GM12872 (cell line): ENCODE results near the gene COL25A1.

ENCODE experiments used
- TF ChIP-seq, protein P1 (sequence below): IDR thresholded peaks from 3 replicates; pipeline ENCODE4 v1.5.1; 2011; ENCODE audit warnings: low read depth, mild to moderate bottlenecking, low read length, moderate library complexity; ENCODE audit not compliant: insufficient read depth

Gene COL25A1

DNA sequence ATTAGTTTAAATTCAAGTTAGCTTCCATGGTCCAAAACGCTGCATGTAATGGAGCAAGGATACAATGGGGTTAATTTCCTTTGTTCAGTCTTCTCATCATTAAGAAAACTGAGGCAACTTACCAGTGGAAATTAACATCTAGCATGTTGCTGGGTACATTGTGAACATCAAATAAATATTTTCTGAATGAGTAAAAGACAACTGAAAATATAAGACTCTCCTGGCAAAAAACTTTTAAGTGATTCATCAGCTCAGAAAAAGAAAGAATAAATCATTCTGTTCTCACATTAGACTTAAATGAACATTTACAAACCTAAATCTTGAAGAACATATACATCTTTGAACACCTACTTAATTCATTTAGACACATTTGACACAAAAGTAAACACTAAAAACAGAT lies 401.2 kb downstream of the COL25A1 start:
- TF ChIP-seq, protein P1, sequence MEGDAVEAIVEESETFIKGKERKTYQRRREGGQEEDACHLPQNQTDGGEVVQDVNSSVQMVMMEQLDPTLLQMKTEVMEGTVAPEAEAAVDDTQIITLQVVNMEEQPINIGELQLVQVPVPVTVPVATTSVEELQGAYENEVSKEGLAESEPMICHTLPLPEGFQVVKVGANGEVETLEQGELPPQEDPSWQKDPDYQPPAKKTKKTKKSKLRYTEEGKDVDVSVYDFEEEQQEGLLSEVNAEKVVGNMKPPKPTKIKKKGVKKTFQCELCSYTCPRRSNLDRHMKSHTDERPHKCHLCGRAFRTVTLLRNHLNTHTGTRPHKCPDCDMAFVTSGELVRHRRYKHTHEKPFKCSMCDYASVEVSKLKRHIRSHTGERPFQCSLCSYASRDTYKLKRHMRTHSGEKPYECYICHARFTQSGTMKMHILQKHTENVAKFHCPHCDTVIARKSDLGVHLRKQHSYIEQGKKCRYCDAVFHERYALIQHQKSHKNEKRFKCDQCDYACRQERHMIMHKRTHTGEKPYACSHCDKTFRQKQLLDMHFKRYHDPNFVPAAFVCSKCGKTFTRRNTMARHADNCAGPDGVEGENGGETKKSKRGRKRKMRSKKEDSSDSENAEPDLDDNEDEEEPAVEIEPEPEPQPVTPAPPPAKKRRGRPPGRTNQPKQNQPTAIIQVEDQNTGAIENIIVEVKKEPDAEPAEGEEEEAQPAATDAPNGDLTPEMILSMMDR, result no peak

DNA sequence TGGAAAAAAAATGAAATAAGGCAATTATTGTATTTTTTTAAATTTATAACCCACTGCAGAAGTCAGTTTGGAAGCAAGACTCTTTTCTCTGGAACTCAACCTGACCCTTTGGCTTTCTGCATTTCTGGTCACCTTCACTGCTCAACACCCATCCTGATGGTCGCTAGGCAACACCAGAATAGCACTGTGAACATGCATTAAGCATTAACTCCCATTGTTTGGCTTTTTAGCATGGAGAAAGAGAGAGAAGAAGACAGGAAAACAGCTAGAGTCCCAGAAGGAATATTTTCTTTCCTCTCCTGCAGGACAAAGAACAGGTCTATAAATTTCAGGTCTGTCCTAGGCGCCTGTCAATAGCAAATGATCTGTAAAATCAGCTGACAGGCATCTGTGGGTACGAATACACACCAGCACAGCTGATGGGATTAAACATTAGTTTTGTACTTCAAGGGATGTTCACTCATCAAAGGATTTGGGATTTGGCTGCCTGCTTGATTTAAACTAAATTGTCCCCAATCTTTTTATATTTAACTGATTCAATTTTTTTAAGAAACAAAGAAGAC lies 402.4 kb downstream of the COL25A1 start:
- TF ChIP-seq, protein P1, result no peak

DNA sequence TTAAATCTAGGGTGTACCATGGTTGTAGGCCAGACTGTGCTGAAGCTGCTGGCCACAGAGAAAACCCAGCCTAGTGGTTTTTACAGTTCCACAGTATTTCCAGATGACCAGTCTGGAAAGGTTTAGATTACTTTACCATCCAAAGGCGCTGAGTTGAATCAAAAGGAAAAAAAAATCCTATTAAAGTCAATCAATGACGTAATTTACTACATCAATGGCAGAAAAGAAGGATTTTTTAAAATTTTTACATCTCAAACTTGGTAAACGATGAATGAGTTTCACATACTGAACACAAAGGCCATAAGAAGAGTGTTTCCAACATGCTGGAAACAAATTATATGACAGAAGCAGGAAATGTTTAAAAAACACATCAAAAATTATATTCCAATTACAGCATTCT lies 409.0 kb downstream of the COL25A1 start:
- TF ChIP-seq, protein P1, result no peak

DNA sequence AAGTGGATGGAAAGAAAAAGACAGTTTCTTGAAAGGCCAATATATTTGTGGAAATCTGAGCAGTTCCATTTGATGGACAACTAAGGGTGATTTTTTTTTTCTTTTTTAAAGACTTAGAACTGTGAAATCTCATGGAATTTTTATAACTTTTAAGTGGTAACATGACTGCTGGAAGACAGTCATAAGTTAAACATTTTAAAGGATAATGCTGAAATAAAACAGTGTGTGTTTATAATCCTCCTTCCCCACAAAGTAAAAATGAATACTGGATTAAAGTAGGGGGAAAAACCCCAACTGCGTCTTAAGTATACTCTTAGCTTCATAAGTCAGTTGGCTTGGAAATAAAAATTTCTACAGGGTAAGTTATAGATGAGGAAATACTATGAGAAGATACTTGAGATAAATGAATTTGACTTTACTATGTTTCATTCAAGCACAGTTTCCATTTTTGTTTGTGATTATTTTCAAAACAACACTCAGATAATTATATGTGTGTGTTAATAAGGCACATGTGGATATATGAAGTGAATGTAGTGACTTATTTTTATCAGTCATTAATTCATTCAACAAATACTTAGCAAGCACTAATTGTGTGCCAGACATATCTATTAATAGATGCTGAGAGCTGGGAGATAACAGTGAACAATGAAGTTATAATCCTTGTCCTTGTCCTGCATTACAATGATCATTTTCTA lies 410.4 kb downstream of the COL25A1 start:
- TF ChIP-seq, protein P1, result no peak

DNA sequence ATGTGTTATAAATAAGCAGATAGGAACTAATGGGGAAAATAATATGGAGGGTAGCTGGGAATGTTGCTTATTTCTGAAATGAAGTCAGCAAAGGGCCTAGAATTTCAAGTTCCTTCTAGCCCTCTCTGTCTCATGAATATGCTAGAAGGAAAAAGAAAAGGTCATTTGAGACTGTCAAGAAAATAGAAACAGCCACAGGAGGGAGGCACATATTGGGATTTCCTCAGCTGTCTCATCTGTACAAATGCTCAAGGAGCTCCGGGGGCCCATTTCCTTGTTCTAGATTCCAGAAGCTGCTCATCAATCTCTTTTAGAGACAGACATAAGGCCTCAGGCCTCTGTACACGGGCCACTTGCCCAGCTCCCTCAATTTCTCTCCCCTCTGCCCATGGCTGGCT lies 412.0 kb downstream of the COL25A1 start:
- TF ChIP-seq, protein P1, result no peak

DNA sequence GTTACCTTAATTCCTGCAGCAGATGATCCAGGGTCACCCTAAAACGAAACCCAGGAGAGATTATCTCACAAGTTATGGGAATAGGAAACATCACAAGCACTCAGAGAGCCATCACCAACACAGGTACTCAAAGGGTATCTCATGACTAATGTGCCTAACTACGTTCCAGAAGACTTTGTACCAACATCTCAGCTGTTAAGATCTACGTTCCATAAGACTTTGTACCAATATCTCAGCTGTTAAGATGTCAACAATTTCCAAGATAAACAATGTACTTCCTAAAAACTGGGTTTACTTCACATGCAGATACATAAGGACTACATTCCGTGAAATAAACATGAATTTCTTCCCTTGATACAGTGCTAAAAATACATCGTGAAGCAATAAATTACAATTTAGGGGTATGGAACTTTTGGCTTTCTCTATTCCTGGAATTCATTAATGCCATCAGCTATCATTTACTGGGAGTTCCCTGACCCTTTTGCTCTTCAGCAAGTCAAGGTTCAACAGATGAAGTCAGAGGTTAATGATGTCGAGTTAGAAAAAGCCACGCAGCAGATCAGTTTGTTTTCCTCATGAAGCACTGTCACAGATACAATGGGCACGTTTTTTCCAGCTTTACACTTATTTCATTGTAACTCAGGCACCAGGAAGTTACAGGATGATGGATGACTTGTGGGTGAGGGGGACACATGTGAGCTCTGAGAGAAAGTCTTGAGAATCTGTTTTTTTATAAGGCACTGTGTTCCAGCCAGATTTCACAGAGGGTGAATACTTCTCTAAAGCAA lies 412.6 kb downstream of the COL25A1 start:
- TF ChIP-seq, protein P1, result no peak

DNA sequence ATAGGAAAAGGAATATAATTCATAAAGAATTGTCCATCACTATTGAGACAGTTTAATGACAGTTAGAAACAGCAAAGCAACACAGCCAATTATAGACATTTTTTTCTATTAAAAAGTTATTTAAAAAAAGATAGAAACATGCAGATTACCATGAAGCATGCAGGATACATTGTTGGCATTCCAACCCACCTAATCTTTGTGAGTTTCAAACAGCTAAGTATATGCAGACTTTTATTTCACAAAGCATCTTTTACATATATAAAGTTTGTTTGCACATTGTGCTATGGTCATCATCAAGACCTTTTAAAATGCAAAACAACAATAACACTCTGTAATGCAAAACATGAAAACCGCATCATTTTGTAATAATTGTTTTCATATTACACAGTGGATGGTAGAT lies 413.7 kb downstream of the COL25A1 start:
- TF ChIP-seq, protein P1, result no peak
